LNCAP (cell line): ENCODE results near the gene SMIM43.

ENCODE experiments used
- TF ChIP-seq, protein P1 (sequence below): fragments of 450-650 bp; IDR thresholded peaks from 2 replicates; pipeline ENCODE4 v1.5.1; 2017; ENCODE audit warnings: mild to moderate bottlenecking

The SMIM43 gene

DNA sequence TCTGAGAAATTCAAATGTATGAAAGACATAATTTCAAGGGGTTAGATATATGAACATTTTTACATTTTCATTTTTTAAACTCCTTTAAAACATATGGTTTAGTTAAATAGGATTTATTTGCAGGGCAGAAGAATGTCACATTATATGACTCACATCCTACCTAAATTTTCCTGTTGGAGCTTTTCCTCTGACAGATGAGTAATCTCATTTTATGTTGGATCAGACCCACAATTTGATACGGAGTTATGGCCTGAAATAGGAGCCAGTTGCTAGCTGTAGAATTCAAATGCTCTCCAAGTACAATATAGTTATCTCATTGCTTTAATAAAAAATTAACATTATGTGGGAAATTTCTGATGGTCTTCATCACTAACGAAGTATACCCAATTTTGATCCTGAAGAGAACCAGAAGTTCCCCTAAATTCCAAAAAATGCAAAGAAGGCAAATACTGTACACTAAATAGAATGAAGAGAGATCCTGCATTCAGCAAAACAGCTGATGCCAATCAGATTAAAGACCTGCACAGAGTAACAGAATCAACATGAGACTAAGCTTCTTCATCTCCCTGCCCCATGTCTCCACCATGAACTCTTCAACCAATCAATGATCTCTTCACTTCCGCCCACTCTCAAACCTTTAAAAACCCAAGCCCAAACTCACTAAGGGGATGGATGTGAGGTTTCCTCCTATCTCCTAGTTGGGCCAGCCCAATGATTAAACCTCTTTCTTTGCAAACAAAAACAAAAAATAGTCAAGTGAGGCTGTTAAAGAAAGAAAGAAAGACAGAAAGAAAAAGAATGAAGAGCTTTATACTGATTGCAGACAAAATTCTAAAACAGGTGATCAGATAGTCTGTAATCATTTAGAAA is 25.2 kb upstream of the SMIM43 start:
- TF ChIP-seq, protein P1, sequence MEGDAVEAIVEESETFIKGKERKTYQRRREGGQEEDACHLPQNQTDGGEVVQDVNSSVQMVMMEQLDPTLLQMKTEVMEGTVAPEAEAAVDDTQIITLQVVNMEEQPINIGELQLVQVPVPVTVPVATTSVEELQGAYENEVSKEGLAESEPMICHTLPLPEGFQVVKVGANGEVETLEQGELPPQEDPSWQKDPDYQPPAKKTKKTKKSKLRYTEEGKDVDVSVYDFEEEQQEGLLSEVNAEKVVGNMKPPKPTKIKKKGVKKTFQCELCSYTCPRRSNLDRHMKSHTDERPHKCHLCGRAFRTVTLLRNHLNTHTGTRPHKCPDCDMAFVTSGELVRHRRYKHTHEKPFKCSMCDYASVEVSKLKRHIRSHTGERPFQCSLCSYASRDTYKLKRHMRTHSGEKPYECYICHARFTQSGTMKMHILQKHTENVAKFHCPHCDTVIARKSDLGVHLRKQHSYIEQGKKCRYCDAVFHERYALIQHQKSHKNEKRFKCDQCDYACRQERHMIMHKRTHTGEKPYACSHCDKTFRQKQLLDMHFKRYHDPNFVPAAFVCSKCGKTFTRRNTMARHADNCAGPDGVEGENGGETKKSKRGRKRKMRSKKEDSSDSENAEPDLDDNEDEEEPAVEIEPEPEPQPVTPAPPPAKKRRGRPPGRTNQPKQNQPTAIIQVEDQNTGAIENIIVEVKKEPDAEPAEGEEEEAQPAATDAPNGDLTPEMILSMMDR: no peak

DNA sequence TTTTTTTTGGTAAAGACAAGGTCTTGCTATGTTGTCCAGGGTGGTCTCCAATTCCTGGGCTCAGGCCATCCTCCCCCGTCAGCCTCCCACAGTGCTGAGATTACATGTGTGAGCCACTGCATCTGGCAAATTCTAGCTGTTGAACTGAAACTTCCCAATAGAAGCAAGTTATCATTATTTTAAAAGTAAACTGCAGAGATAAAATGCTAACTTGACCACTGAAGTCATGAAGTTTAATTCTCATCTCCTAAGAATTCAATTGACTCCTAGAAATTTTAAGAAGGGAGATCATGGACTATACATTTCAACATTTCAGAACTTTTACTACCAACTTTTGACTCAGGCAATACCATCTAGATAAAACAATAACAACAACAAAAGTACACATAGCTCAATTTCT is 24.5 kb upstream of the SMIM43 start:
- TF ChIP-seq, protein P1: no peak

DNA sequence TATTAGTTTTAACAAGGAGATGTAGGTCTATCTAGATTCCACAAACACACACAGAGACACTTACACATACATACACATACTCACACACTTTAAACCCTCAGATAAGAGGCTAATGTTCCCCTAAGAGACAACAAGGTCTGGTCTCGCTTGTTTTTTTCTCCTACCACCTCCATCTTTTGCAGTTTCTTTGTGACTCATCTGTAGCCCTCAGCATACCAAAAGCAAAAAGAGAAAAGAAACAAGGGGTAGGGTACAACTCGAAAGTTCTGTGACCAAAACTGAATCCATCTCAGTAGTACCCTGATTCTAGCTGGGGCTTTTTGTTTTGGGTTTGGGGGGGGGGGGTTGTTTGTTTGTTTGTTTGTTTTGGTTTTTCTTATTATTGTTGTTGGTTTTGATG is 23.9 kb upstream of the SMIM43 start:
- TF ChIP-seq, protein P1: no peak

DNA sequence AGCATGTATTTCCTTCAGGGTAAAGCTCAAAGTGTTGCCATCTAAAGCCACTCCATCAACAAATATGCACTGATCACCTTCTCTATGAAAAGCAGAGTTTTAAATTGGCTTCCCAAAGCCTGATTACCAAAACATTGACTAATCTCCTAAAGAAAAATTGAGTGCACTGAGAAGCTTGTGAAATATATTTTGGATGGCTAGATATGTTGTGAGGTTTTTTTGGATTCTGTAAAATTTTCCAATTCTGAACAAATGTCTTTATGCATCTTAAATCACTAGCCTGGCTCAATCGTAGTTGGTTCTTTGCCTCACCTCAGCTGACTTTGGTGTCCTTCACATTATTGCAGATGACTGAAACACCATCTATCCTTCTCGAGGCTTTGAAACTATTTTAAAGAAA is 21.3 kb upstream of the SMIM43 start:
- TF ChIP-seq, protein P1: no peak

DNA sequence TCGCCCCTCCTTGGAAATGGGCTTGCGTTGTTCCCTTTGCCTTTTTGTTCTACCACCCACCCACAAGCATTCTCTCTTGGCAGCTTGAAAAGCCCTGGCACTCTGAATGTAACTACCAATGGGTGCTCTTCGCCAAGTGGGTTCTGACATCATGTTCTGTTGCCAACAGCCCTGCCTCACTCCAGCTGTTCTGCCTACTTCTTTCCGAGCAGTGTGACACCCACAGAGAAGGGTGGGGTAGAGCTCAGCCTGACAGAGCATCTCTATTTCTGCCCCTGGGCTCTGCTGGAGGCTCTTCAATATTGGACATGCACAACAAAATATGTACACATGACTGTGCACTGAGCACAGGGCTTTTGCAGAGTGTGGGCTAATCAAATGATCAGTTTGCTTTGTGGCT is 20.5 kb upstream of the SMIM43 start:
- TF ChIP-seq, protein P1: no peak

DNA sequence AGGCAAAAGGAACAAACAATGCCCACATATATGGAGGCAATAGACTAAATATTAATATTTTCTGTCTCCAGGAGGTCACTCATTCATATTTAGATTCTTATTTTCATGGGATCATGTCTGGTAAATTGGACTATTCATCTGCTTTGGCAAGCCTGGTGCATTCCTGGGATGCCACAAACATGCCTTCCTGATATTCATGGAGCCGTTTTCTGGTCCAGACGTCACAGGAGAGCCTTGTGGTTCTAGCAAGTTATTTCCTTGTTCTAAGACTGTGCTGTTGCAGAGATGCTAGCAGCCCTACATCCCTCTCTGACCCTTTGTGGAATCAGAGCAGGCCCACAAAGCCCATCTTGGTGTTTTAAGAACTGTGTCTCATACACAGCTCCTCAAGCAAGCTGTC is 20.0 kb upstream of the SMIM43 start:
- TF ChIP-seq, protein P1: no peak

DNA sequence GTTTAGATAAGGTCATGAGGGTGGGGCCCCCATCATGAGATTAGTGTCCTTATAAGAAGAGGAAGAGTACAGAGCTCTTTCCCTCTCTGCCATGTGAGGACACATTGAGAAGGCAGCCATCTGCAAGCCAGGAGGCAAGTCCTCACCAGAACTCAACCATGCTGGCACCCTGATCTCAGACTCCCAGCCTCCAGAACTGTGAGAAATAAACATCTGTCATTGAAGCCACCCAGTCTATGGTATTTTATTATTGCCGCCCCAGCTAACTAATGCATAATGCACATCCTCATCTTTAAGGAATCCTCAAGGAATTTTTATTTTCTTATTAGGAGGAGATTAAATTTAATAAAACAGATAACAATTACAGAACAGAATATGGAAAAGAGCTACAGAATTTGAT is 19.4 kb upstream of the SMIM43 start:
- TF ChIP-seq, protein P1: no peak
